Activated naive CD4-positive, alpha-beta T cell (primary cell): ENCODE data around the gene EIF2AK3.

Experiments used
- DNase-seq, 4 experiments: peaks; one replicate each; lab custom pipeline; 2025; lab: John Stamatoyannopoulos, UW

The EIF2AK3 gene

DNA sequence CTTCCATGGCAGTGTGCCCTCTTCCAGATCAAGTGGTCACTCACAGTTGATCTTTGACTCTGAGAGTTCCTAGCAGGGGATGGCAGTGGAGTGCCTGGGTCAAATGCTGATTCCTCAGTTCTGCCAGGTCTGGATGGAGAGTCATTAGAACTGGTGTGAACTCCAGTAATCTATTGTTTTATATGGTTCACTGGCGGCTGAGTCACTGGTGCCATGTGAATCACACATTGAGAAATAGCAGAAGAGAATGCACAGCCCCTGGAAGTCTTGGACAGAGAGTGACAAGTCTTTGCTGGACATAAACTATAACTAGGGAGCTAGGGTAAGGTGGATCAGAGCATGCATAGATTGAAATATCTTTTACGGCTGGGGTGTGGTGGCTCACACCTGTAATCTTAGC, 86.9 kb downstream of the EIF2AK3 start:
- no peak for DNase-seq

DNA sequence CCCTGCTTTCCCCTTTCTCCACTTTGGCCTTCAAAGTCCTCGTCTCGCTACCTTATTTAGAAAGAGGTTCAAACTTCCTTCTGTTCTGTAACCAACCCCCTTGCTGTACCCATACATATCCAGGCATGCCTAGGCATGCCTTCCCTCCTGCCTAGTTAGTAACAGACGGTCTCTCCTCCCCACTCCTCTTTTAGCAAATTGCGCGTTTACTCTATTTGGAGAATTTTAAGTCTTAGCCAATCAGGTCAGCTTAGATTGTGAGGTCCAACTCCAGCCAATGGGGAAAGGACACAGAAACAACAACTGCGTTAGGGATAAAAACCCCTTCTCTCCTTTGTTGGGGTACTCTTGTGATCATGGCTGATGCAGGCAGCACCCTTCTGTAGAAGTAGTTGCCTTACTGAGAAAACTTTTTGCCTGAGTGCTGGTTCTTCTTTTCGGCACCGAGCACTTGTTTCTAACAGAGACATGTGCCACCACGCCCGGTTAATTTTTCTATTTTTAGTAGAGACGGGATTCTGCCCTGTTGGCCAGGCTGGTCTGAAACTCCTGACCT, 88.8 kb downstream of the EIF2AK3 start:
- no peak for DNase-seq

DNA sequence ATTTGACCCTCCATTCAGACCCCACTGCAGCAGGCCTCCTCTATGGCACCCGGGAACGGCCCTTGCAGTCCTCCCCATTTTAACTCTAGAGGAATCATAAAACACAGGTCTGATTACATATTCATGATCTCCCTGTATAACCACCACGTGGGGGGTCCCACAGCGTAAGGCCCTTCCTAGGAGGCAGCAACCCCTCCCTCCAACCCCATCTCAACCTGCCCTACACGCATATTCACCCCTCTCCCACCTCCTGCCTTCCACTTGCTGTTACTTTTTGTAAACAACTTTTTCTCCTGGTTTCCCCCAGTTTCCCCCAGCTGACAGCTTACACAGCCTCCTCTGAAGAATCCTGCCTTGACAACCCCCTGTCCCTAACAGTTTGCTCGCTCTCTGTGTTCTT, 89.6 kb downstream of the EIF2AK3 start:
- DNase-seq: no peak

DNA sequence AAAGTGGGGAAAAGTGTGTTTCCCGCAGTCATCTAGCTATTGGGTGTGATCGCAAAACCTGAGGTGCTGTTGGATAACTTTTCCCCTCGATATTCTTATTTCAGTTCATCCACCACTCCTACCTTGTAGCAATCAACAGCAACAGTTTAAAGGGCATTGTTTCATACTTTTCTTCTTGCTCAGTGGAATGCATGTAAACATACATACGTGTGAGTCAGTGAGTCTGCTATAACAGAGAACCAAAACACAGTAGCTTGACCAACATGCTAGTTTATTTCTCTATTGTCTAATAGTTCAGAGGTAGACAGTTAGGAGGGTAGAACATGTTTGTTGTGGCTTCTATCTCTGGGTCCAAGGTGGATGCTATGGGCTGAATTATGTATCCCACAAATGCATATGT, 97.2 kb downstream of the EIF2AK3 start:
- no peak for DNase-seq

DNA sequence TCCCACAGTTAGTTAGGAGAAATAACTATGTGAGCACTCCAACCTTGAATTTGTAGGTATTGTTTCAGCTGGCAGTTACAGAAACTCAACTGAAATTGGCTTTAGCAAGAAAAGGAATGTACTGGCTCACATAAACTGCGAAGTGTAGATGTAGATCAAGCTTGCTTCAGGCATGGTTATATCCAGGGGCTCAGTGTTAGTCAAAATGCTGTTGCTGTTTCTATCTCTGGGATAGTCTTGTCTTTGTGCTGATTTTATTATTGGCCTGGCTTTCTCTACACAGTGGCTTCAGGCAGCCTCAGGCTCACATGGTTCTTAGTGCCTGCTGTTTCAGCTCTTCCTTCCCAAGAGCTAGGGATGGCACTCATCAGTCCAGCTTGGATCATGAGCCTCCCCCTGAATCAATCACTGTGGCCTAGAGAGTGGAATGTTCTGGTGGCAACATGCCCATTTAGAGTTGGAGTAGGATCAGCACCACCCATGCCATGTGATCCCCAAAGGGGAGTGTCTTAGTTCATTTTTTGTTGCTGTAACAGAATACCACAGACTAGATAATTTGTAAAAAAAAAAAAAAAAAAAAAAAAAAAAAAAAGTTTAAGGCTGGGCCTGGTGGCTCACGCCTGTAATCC, 105.7 kb downstream of the EIF2AK3 start:
- no peak for DNase-seq

- no peak for DNase-seq
Observed at GRCh38 chr2:88517759-88518201, 109.5 kb downstream of the EIF2AK3 start.
